Adipocyte (in vitro differentiated cells): ENCODE measurements around the gene PLA2G6.

Source experiments
- DNase-seq: peaks from one replicate; pipeline ENCODE4 v3.0.0-alpha.2; 2015; ENCODE audit warnings: low read depth
- H3K27me3 ChIP-seq: replicated peaks from 2 replicates; pipeline ENCODE4 v1.7.0; 2013; ENCODE audit warnings: mild to moderate bottlenecking, low read length, moderate library complexity; ENCODE audit not compliant: control insufficient read depth, insufficient read depth
- H3K36me3 ChIP-seq: 2 replicates; pipeline ENCODE4 v1.7.0; 2013; ENCODE audit warnings: low read length, mild to moderate bottlenecking, moderate library complexity; ENCODE audit not compliant: control insufficient read depth, insufficient read depth, severe bottlenecking
- H3K4me1 ChIP-seq: 2 replicates; pipeline ENCODE4 v1.7.0; 2013; ENCODE audit warnings: mild to moderate bottlenecking, low read length, moderate library complexity; ENCODE audit not compliant: control insufficient read depth, insufficient read depth
- H3K4me3 ChIP-seq: 2 replicates; pipeline ENCODE4 v1.7.0; 2013; ENCODE audit warnings: mild to moderate bottlenecking, low read length, moderate library complexity
- H3K9ac ChIP-seq: 2 replicates; pipeline ENCODE4 v1.7.0; 2013; ENCODE audit warnings: mild to moderate bottlenecking, low read length, moderate library complexity
- H3K9me3 ChIP-seq: 2 replicates; pipeline ENCODE4 v1.7.0; 2013; ENCODE audit warnings: mild to moderate bottlenecking, low read length, moderate library complexity; ENCODE audit not compliant: control insufficient read depth

Gene PLA2G6

GRCh38 chr22:38112381-38112780, 69.2 kb downstream of the PLA2G6 start:
- H3K4me1 ChIP-seq, result peaks cover 14% of the 10 kb centered on the region
- H3K9me3 ChIP-seq, result no peaks in the 10 kb centered on the region
- H3K27me3 ChIP-seq, result peaks cover 13% of the 10 kb centered on the region
- peaks cover 4% of the 10 kb centered on the region for H3K36me3 ChIP-seq
- DNase-seq, result no peak
- no peak overlapping the region for H3K4me3 ChIP-seq
- H3K9ac ChIP-seq, result no peak overlapping the region

- DNase-seq, result no peak
- Histone ChIP-seq H3K4me3 (no peak overlapping the region), H3K9me3 (no peaks in the 10 kb centered on the region), H3K36me3 (peaks cover 4% of the 10 kb centered on the region), H3K4me1 (peaks cover 14% of the 10 kb centered on the region), H3K9ac (no peak overlapping the region), H3K27me3 (peaks cover 13% of the 10 kb centered on the region)
These were observed 69.7 kb downstream of the PLA2G6 start for GRCh38 chr22:38111925-38112355.

GRCh38 chr22:38110863-38111852, 70.5 kb downstream of the PLA2G6 start:
- peak overlapping the region; percentile 21 for H3K9ac ChIP-seq
- H3K27me3 ChIP-seq, result peaks cover 13% of the 10 kb centered on the region
- H3K9me3 ChIP-seq, result no peaks in the 10 kb centered on the region
- H3K36me3 ChIP-seq, result peaks cover 4% of the 10 kb centered on the region
- no peak overlapping the region for H3K4me3 ChIP-seq
- no peak for DNase-seq
- H3K4me1 ChIP-seq, result peaks cover 14% of the 10 kb centered on the region

GRCh38 chr22:38110008-38110862, 71.4 kb downstream of the PLA2G6 start, which contains the start of gene BAIAP2L2:
TSS of gene BAIAP2L2 (minus strand) at chr22:38110684. CDS start at chr22:38110525, 159 bp downstream.
- Histone ChIP-seq H3K9ac (peak within 1 kb of the TSS; percentile 21), H3K4me1 (peaks cover 14% of the 10 kb centered on the region), H3K4me3 (no peak within 1 kb of the TSS), H3K36me3 (peaks cover 4% of the 10 kb centered on the region), H3K27me3 (peaks cover 13% of the 10 kb centered on the region), H3K9me3 (no peaks in the 10 kb centered on the region)
- no peak for DNase-seq

GRCh38 chr22:38109371-38110001, 72.1 kb downstream of the PLA2G6 start:
- no peaks in the 10 kb centered on the region for H3K9me3 ChIP-seq
- no peak for DNase-seq
- peaks cover 14% of the 10 kb centered on the region for H3K4me1 ChIP-seq
- no peak overlapping the region for H3K4me3 ChIP-seq
- H3K27me3 ChIP-seq, result peaks cover 13% of the 10 kb centered on the region
- H3K36me3 ChIP-seq, result peaks cover 4% of the 10 kb centered on the region
- no peak overlapping the region for H3K9ac ChIP-seq

- no peak for DNase-seq
- no peak overlapping the region for H3K4me3 ChIP-seq
- H3K9me3 ChIP-seq, result no peaks in the 10 kb centered on the region
- peaks cover 13% of the 10 kb centered on the region for H3K27me3 ChIP-seq
- no peak overlapping the region for H3K9ac ChIP-seq
- H3K4me1 ChIP-seq, result peaks cover 14% of the 10 kb centered on the region
- peaks cover 4% of the 10 kb centered on the region for H3K36me3 ChIP-seq
These were observed 72.9 kb downstream of the PLA2G6 start for GRCh38 chr22:38108561-38109319.

- H3K9me3 ChIP-seq, result no peaks in the 10 kb centered on the region
- peak; percentile 3 for DNase-seq
- H3K36me3 ChIP-seq, result peaks cover 4% of the 10 kb centered on the region
These were observed 73.7 kb downstream of the PLA2G6 start for GRCh38 chr22:38107692-38108515.

GRCh38 chr22:38106814-38107578, 74.6 kb downstream of the PLA2G6 start:
- no peak for DNase-seq
- no peak overlapping the region for H3K9ac ChIP-seq

More at GRCh38 chr22:38107692-38108515, 73.7 kb downstream of the PLA2G6 start:
- peaks cover 14% of the 10 kb centered on the region for H3K4me1 ChIP-seq
- peak overlapping the region; percentile 21 for H3K9ac ChIP-seq
- H3K27me3 ChIP-seq, result peaks cover 13% of the 10 kb centered on the region
- no peak overlapping the region for H3K4me3 ChIP-seq

GRCh38 chr22:38104084-38104483, 77.5 kb downstream of the PLA2G6 start:
- Histone ChIP-seq H3K4me3 (no peak overlapping the region), H3K4me1 (peaks cover 6% of the 10 kb centered on the region), H3K27me3 (no peaks in the 10 kb centered on the region), H3K9ac (no peak overlapping the region), H3K36me3 (no peaks in the 10 kb centered on the region), H3K9me3 (no peaks in the 10 kb centered on the region)
- no peak for DNase-seq

More at GRCh38 chr22:38106814-38107578, 74.6 kb downstream of the PLA2G6 start:
- peaks cover 13% of the 10 kb centered on the region for H3K27me3 ChIP-seq
- no peak overlapping the region for H3K4me3 ChIP-seq
- peaks cover 2% of the 10 kb centered on the region for H3K36me3 ChIP-seq
- no peaks in the 10 kb centered on the region for H3K9me3 ChIP-seq
- H3K4me1 ChIP-seq, result peaks cover 14% of the 10 kb centered on the region
